Measurements from ENCODE around the gene MYO18B.

GRCh38 chr22:25728071-25728470 lies 13.9 kb upstream of the MYO18B start:
- TF ChIP-seq POLR2AphosphoS5 (IDR thresholded peaks at IDR 0.05) (no peak), CTCF (IDR thresholded peaks at IDR 0.05) (no peak)

All from esophagus muscularis mucosa (tissue), 3 donors.